ENCODE data around the gene PLCB4. TPM values are rescaled to one million over a fixed set of nuclear protein-coding genes. Genes with fewer than 3 reads are reported as not detected.

Gene PLCB4
- total RNA-seq, 1 experiment from 2014 or later, result 12.6 TPM

GRCh38 chr20:9255171-9255570, 186.3 kb downstream of the PLCB4 start (continued):
- TF ChIP-seq, protein P1, sequence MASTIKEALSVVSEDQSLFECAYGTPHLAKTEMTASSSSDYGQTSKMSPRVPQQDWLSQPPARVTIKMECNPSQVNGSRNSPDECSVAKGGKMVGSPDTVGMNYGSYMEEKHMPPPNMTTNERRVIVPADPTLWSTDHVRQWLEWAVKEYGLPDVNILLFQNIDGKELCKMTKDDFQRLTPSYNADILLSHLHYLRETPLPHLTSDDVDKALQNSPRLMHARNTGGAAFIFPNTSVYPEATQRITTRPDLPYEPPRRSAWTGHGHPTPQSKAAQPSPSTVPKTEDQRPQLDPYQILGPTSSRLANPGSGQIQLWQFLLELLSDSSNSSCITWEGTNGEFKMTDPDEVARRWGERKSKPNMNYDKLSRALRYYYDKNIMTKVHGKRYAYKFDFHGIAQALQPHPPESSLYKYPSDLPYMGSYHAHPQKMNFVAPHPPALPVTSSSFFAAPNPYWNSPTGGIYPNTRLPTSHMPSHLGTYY (CRISPR knock-in tag; IDR thresholded peaks at IDR 0.05), result no peak
- no peak for TF ChIP-seq ZNF281 (CRISPR knock-in tag; IDR thresholded peaks at IDR 0.05)

DNA sequence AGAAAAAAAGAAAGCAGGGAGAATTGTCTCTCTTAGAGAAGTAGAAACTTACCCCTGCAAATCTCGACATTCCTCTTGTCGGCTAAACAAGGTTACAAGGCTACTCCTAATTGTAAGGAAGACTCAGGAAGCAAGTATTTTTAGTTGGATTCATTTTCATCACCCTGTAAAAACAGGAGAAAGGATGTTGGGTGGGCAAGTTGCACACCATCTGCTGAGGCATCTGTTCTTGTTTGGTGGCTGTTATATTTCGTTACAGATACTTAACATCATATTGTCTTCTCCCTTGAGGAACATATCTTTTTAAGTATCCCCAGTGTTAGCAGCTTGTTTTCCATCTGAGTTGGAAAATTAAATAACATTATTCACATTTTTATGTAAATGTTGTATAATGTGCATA, 187.5 kb downstream of the PLCB4 start:
- CTCF ChIA-PET, result no interaction called here
- ATAC-seq (no peak), DNase-seq (ENCODE audit: low spot score) (no peak)
- H3K4me3 Mint-ChIP-seq, result no peak overlapping the region
- H3K9me3 Mint-ChIP-seq, result no peaks in the 10 kb centered on the region
- H3K36me3 Mint-ChIP-seq, result no peaks in the 10 kb centered on the region
- H3K27me3 Mint-ChIP-seq (ENCODE audit: low read depth), result no peaks in the 10 kb centered on the region
- POLR2A ChIA-PET, result no interaction called here
- TF ChIP-seq SOX15 (CRISPR knock-in tag; IDR thresholded peaks at IDR 0.05), result no peak
- no peak for TF ChIP-seq IRF1 (CRISPR knock-in tag; IDR thresholded peaks at IDR 0.05)
- TF ChIP-seq CBFB (CRISPR knock-in tag; IDR thresholded peaks at IDR 0.05; ENCODE audit: low read depth), result no peak
- H3K27ac Mint-ChIP-seq, result no peak overlapping the region
- peaks cover 4% of the 10 kb centered on the region; the same call in 1 of the 2 replicates for H3K4me1 Mint-ChIP-seq

DNA sequence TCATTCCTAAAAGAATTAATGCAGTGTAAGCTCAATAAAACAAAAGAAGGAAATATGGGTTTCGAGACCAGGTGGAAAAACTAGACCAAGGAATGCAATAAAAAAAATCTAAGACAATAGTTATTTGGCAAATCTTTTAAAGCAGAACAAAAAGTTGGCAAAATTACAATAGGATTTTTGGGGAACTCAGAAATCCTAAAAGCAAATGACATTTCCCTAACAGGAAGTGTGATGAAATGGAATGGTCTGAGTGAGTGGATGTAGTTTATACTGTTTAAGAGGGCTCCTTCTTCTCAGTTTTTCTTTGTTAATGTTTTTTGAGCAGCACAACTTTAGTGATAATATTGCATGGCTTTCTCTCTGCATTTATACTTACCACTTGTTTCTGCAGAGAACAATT, 190.0 kb downstream of the PLCB4 start:
- DNase-seq (ENCODE audit: low spot score), result no peak
- ChIA-PET POLR2A (no interaction called here), CTCF (interaction anchor here (0.5 kb wide), 1 partner anchor 1442 kb away, joined by 5 read pairs; no protein-coding TSS in a partner anchor)
- TF ChIP-seq ZNF232 (CRISPR knock-in tag; IDR thresholded peaks at IDR 0.05) (no peak), AR (CRISPR knock-in tag; IDR thresholded peaks at IDR 0.05) (no peak), TEAD4 (CRISPR knock-in tag; IDR thresholded peaks at IDR 0.05) (no peak), FOXP1 (CRISPR knock-in tag; IDR thresholded peaks at IDR 0.05; ENCODE audit: borderline replicate concordance) (no peak), ATF1 (CRISPR knock-in tag; IDR thresholded peaks at IDR 0.05) (no peak), CDX4 (CRISPR knock-in tag; IDR thresholded peaks at IDR 0.05; ENCODE audit: borderline replicate concordance) (no peak), PRDM15 (CRISPR knock-in tag; IDR thresholded peaks at IDR 0.05) (no peak), ZNF121 (CRISPR knock-in tag; IDR thresholded peaks at IDR 0.05) (no peak), KAT7 (CRISPR knock-in tag; IDR thresholded peaks at IDR 0.05; ENCODE audit: borderline replicate concordance) (no peak)
- no peaks in the 10 kb centered on the region for H3K36me3 Mint-ChIP-seq
- H3K4me1 Mint-ChIP-seq, result peaks cover 17% of the 10 kb centered on the region
- no peaks in the 10 kb centered on the region for H3K9me3 Mint-ChIP-seq
- H3K27me3 Mint-ChIP-seq (ENCODE audit: low read depth), result no peaks in the 10 kb centered on the region
- no peak for ATAC-seq
- H3K27ac Mint-ChIP-seq, result no peak overlapping the region
- H3K4me3 Mint-ChIP-seq, result no peak overlapping the region

Data from WTC11 (cell line).